HG03060 (cell line): Measurements from ENCODE around the gene CCDC71.

Experiments used
- ATAC-seq: cut with Tn5 transposase; IDR thresholded peaks from one replicate; pipeline ENCODE4 v1.9.1; 2021; ENCODE audit warnings: low read depth, moderate number of reproducible peaks; ENCODE audit not compliant: unreplicated experiment

Gene CCDC71

GRCh38 chr3:49171119-49171774 lies 5.1 kb upstream of the CCDC71 start, which contains the start of gene KLHDC8B:
TSS of gene KLHDC8B (plus strand) at chr3:49171598. CDS start at chr3:49172770, 1,172 bp downstream.
- no peak for ATAC-seq

- ATAC-seq = no peak
Observed at GRCh38 chr3:49170744-49171118, 4.6 kb upstream of the CCDC71 start.

DNA sequence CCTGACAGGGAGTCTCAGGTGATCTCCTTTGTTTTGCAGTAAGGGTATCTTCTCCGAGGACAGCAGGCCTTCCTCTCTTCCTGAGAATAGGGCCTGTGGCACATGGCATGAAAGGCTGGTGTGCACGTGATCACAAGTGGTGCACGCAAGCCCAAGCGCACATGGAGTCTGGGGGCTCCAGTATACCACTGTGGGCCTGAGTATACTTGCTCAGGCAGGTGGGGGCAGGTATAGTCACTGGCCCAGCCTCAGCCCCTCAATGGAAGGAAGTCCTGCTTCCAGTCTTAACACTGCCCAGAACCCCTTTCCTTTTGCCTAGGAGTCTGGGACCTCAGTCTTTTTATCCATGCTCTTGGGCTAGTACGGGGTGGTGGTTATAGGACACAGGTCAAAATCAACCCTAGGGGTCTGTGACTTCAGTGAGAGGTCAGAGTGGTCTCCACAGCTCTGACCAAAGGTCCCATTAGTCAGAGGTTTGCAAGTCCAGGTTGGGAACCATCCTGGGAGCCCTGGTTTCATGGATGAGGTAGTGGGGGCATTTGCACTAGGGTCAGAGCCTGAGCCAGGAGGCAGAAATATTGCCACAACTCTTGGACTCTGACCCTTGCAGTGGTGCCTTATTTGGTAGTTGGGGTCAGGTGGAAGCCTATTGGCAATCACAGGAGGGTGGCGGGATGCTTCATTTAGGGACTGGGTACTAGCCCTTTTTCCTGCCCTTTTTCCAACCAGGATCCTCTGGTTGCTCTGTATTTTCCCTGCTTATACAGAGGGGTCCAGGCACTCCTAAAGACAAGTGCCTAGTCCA lies 823 bp upstream of the CCDC71 start:
- no peak for ATAC-seq

DNA sequence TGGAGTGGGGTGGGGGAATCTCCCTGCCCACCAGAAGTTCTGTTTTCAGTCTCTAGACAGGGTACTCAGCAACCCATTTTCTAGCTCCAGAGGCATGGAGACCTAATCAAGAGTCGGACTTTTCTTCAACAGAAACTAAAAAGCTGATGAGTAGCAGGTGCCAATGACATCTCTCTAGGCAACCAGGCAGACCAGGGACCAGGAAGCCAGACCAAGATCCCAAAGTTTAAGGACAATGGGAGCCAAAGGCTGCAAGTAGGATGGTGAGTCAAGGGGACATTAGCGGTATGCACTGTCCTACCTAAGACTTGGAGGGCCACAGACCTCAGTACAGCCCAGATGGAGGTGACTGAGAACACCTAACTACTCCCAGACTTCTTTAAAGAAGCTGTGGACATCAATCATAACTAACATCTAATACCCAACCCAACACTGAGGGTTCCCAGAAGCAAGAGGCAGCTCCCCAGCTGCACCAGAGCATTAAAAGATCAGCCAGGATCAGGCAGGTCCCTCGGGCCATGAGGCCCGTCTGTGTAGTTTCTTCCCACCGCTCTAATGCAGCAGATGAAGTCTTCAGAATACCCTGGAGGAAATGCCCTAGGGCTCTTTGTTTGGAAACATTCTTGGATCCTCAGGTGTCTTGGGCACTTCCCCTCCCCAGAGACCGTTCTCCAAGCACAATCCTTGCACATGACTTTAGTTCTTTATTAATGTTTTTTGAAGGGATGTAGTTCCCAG lies 979 bp downstream of the CCDC71 start:
- ATAC-seq = no peak

DNA sequence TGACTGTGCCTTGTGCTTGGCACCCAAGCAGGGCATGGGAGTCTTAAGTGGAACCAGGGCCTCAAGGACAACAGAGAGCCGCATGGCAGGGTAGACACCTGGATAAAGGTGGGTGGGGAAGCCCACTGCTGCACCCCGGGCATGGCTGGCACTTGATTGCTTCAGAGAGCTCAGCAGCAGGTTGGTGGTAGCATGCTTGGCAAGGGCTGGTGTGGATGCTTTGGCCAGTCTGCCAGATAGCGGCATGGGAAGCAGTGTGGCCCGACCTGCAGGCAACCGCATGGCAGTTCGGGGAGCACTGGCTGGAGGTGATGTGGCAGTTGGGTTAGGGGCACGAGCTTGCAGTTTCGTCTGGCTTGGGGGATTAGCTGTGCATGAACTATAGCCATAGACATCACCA lies 2.5 kb downstream of the CCDC71 start:
- ATAC-seq = no peak

GRCh38 chr3:49162751-49163419 lies 3.2 kb downstream of the CCDC71 start:
- ATAC-seq = no peak

DNA sequence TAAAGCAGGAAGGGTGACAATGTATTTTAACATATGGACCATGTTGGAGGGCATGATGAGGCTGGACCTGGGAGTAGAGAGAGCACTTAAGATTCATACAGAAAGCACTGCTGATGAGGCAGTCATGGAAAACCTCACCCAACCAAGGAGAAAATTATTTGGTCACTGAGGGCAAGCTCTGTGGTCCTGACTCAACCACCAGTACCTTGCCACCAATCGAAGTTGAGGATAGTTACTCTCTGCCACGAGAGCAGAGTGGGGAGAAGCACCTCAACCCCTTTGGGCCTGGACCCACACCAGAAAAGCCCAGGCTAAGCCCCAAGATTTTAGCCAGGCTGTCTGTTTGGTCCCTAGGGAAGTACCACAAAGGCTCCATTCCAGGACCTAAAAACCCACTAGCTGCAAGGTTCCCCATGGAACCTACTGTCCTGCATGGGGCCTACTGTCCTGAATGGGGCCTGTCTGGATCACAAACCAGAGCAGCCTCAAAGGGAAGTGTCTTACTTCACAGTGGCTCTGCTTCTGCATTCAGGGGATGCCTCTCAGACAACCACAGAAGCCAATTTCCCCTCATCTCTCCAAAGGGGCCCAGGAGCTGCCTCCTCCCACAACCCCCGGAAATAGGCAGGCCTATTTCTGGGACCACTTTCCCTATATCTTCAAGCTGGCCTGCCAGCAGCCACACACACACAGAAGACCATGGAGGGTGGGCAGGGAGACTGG lies 4.2 kb downstream of the CCDC71 start:
- ATAC-seq = no peak

GRCh38 chr3:49161197-49161596 lies 4.9 kb downstream of the CCDC71 start:
- no peak for ATAC-seq

- no peak for ATAC-seq
Observed at GRCh38 chr3:49158792-49159191, 7.3 kb downstream of the CCDC71 start.

- no peak for ATAC-seq
Observed at GRCh38 chr3:49158103-49158709, 7.9 kb downstream of the CCDC71 start.

- ATAC-seq = no peak
Observed at GRCh38 chr3:49157289-49157688, 8.8 kb downstream of the CCDC71 start.

DNA sequence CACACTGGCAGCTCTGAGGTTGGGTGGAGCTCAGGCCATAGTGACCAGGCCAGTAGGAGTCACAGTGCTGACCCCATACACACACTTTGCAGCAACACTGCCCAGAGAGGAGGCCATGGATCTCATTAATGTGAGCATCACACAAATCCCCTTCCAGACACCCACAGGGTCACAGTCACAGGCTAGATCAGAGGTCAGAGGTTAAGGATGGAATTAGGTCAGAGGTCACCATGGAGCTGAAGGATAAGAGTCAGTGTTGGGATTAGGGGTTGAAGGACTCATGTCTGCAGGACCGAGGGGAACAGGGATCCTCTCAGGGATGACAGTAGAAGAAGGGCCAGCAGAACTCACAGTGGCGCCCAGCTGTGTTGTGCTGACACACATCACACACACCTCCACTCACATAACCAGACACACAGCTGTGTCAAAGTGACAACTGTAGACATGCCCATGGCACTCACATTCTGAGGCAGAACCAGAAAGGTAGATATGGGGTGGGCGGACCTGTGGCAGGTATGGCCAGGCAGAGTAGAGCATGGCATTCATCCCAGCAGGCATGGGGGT lies 12.7 kb downstream of the CCDC71 start:
- no peak for ATAC-seq

- ATAC-seq = no peak
Observed at GRCh38 chr3:49151610-49152009, 14.5 kb downstream of the CCDC71 start.

GRCh38 chr3:49148159-49148558 lies 18.0 kb downstream of the CCDC71 start:
- ATAC-seq = no peak

DNA sequence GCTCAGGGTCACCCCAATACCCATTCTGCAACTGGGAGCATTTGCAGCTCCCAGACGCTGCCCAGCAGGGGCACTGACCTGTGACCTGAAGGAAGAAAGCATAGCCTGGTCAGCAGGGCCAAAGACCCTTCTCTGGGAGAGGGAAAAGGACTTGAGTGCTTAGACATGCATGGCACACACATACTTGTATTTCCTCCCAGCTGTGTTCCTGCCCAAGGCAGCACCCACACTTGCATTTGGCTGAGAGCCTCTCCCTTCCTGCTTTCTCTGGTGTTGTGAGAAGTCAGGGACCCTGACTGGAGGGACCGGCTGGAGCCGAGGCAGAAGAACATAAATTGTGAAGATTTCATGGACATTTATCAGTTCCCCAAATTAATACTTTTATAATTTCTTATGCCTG lies 26.1 kb downstream of the CCDC71 start:
- ATAC-seq = no peak

DNA sequence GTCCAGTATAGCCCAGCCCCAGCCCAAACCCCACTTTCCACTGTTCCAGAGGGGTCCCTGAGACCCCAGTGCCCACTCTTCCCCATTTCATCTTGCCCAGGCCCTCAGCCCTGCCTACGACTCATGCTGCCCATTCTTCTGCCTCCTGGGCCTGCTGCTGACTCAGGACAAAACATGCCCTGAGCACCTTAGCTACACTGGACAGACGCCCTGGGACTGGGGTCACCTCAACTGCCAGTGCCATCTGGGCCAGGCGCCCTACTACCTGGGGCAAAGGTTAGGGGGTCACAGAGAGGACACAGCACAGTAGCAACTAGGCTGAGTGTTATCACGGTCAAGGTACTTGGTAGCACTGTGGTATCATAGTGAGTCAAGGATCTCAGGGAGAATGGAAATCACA lies 30.6 kb downstream of the CCDC71 start:
- ATAC-seq = no peak

- ATAC-seq = no peak
Observed at GRCh38 chr3:49134471-49135265, 31.5 kb downstream of the CCDC71 start.

- ATAC-seq = no peak
Observed at GRCh38 chr3:49133226-49133951, 32.7 kb downstream of the CCDC71 start.
